ENCODE data around the gene BICDL2.

Gene BICDL2

DNA sequence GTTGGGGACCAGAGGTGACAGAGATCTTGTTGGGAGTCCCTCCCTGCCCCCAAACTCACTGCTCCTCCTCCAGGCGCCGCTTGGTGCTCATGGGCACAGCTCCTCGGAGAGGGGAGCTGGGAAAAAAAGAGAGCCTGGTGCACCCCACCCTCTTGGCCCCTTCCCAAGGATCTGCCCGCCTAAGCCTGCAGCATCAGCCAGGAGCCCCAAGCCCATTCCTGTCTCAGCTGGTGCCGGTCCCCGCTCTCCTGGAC lies 13.4 kb downstream of the BICDL2 start:
- DNase-seq, result no peak

GRCh38 chr16:3022684-3023414 lies 13.9 kb downstream of the BICDL2 start:
- no peak for DNase-seq

DNA sequence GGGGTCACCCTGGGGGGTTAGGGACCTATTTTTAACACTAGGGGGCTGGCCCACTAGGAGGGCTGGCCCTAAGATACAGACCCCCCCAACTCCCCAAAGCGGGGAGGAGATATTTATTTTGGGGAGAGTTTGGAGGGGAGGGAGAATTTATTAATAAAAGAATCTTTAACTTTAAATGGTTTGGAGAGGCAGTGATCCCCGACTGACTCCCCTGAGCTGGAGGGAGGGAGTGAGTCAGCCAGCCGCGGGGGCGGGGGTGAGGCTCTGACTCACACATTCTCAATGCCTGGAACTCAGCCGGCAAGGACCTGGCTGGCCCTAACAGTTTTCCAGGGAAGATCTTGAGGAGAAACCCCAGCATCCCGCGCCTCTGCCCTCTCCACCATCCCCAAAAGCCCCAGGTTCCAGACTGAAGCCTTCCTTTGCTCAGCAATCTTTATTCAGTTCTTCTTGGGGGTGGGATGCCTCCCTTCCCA lies 14.5 kb downstream of the BICDL2 start:
- no peak for DNase-seq

- peak; percentile 14 for DNase-seq
Observed at GRCh38 chr16:3021449-3022207, 15.1 kb downstream of the BICDL2 start.

DNA sequence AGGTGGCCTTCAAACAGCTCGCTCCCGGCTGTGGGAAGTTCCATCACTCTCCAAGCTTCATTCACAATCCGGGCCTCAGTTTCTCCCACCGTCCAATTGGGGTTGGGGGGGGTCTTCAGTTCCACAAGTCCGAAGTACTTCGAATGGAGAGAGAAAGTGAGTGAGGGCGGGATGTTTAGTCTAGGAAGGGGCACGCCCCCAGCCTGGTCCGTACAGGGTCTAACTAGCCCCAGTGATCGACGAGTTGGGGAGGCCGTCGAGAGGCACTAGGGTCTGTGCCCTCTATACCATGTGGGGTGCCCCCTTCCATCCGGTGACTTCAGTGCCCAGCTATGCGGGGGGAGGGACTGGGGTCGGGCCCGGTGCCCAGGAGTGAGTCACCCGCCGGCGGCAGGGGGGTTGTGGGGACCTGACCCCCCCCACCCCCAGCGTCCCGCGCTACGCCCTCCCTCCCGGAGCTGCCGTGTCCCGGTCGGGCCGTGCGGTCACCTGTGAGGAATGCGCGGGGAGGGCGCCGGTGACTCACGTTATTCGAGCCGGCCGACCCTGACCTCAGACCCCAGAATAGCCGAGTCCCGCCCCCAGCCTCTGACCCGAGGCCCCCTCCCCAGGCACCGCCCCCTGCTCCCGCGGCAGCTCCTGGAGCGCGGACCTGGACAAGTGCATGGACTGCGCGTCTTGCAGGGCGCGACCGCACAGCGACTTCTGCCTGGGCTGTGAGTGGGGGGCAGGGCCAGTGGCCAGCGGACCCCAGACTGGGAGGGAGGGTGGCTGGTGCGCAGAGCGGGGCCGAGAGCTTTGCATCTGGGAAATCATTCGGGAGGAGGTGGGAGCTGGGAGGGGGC lies 15.9 kb downstream of the BICDL2 start:
- DNase-seq, result no peak

GRCh38 chr16:3020247-3020603 lies 16.5 kb downstream of the BICDL2 start, which contains the start of gene TNFRSF12A:
Gene TNFRSF12A (plus strand): TSS chr16:3020368. CDS start chr16:3020398, 30 bp downstream.
- no peak for DNase-seq

DNA sequence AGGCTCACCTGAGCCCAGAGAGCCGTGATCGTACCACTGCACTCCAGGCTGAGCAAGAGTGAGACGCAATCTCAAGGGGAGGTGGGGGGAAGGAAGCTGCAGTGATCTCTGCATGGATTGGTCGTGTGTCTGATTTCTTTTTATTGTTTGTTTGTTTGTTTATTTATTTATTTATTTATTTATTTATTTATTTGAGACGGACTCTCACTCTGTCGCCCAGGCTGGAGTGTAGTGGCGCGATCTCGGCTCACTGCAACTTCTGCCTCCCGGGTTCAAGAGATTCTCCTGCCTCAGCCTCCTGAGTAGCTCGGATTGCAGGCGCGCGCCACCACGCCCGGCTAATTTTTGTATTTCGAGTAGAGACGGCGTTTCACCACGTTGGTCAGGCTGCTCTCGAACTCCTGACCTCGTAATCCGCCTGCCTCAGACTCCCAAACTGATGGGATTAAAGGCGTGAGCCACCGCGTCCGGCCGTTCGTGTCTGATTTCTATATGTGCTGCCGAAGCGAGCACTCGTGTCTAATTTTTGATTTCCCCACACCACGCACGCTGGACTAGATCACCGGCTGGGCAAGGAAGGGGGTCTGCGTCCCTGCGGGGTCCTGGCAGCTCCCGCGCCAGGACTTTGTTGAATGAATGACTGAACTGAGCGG lies 17.0 kb downstream of the BICDL2 start:
- no peak for DNase-seq

- DNase-seq, result no peak
Observed at GRCh38 chr16:3017794-3018506, 18.8 kb downstream of the BICDL2 start, which contains the start of gene CLDN6. Gene CLDN6 (minus strand): TSS chr16:3018183. CDS start chr16:3016021, 2,162 bp downstream.

- no peak for DNase-seq
Observed at GRCh38 chr16:3017344-3017743, 19.4 kb downstream of the BICDL2 start.

GRCh38 chr16:3015865-3016521 lies 20.8 kb downstream of the BICDL2 start:
- no peak for DNase-seq

GRCh38 chr16:3014971-3015370 lies 21.8 kb downstream of the BICDL2 start:
- no peak for DNase-seq

GRCh38 chr16:3013998-3014690 lies 22.6 kb downstream of the BICDL2 start:
- DNase-seq, result no peak

DNA sequence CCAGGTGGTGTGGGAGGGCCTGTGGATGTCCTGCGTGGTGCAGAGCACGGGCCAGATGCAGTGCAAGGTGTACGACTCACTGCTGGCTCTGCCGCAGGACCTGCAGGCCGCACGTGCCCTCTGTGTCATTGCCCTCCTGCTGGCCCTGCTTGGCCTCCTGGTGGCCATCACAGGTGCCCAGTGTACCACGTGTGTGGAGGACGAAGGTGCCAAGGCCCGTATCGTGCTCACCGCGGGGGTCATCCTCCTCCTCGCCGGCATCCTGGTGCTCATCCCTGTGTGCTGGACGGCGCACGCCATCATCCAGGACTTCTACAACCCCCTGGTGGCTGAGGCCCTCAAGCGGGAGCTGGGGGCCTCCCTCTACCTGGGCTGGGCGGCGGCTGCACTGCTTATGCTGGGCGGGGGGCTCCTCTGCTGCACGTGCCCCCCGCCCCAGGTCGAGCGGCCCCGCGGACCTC lies 23.2 kb downstream of the BICDL2 start:
- no peak for DNase-seq

DNA sequence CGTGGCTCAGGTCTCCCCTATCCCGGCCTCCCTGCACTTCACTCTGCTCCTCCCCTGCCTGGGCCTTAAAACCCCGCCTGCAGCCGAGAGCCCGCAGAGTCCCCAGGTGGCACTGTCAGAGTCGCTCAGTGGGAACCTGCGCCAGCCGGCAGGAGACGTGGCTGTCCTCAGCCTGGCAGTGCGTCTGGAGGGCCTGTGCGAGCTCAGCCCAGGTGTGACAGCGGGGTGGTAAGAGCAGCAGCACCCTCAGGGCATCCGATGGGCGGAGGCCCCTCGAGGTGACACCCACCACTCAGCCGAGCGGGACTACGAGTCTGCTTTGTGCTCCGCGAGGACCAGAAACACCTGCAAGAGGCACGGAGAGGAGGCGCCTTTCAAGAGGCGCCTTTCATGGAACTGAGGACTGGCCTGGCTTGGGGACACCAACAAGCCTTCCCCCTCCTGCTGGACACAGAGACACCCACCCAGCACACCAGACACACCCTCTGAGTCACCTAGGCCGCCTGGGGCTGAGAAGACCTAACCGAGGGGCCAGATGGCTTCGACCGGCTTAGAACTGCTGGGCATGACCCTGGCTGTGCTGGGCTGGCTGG lies 23.8 kb downstream of the BICDL2 start, which contains the start of gene CLDN9:
CLDN9 (plus strand) TSS at position 96 of the 593 bp plus-strand sequence; CDS start at position 536, 440 bp downstream.
- DNase-seq, result no peak

GRCh38 chr16:3012246-3012645 lies 24.5 kb downstream of the BICDL2 start:
- peak; percentile 28 for DNase-seq

- DNase-seq, result no peak
Observed at GRCh38 chr16:3010510-3010909, 26.2 kb downstream of the BICDL2 start.

- no peak for DNase-seq
Observed at GRCh38 chr16:3009568-3010390, 27.0 kb downstream of the BICDL2 start.

DNA sequence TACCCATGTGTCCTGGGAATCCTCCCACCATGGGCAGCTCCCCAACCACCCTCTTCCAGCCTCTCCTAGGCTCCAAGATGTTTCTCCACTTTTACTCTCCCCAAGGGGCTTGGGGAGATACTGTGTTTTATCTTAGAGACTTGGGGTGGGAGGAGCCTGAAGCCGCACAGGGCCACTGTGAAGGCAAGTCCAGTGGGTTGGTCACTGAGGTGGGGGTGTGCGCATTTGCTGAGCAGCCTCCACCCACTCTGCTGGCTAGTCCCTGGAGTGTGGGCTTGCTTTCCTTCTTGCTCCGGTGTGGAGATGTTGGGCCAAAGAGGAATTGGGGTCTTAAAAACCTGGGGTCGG lies 28.1 kb downstream of the BICDL2 start:
- no peak for DNase-seq

DNA sequence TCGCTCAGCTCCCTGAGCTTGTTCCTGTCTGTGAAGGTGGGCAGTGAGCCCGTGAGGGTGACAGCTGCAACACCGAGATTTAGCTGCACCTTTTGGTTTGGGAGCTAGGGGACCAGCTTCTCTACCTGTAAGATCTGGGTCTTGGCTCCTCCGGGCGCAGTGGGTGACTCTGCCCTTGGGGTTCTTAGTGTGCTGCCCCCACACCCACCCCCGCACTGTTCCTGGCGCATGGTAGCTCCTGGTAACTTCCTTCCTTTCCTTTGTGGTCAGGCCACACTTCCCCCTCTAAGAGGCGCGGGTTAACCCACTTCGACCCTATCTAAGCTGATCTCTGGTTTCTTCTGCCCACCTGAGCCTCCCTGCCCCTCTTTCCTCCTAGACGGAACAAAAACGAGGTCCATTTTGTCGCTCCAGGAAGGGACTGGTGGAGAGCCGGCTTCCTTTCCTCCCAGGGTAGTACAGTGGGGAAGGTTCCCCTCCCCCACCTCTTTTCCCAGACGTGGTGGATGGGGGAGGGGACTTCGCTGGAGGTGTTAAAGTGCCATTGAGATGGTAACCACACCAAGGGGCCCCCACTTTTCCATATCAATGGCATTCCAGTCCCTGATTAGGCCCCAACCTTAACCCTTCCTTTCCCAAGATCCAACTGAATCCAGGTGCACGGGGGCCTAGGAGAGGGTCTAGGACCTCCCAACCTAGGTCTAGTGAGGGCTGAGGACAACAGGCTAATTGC lies 28.6 kb downstream of the BICDL2 start:
- no peak for DNase-seq

Measured in NCI-H748 treated with DMSO at 0.1 percent for 48 hours (cell line).